Common myeloid progenitor, CD34-positive (primary cell): Measurements from ENCODE around the gene FAM53B.

Experiments used
- CTCF ChIA-PET: fragments of 350-600 bp; sonication (Branson Sonifier 250); formaldehyde crosslinking; loops from one replicate; lab custom pipeline; 2021; ENCODE audit warnings: antibody characterized with exemption; lab: Charles Lee
- POLR2A ChIA-PET: fragments of 350-600 bp; sonication (Branson Sonifier 250); formaldehyde crosslinking; loops from one replicate; lab custom pipeline; 2021; ENCODE audit warnings: antibody characterized with exemption; lab: Charles Lee
- DNase-seq, 3 donors: peaks; one replicate each; pipeline versions ENCODE4 v3.0.0 to v3.0.0-alpha.2; 2013
- H3K27ac ChIP-seq, 2 experiments: 1 replicate in 1 of 2; 2 replicates in 1 of 2; pipeline ENCODE4 v1.7.0; 2013; ENCODE audit warnings: inconsistent platforms in 2 of 2, low read length in 2 of 2, mild to moderate bottlenecking in 2 of 2, low read depth in 1 of 2, moderate library complexity in 1 of 2; ENCODE audit not compliant: severe bottlenecking in 2 of 2, insufficient read depth in 1 of 2, poor library complexity in 1 of 2
- H3K27me3 ChIP-seq, 5 experiments: replicated peaks in 2 of 5; 1 replicate in 3 of 5; 2 replicates in 2 of 5; pipeline versions ENCODE4 v1.6.1 to v1.7.0; 2013; ENCODE audit warnings: low read length in 4 of 5, mild to moderate bottlenecking in 2 of 5, moderate library complexity in 2 of 5, inconsistent platforms in 1 of 5; ENCODE audit not compliant: insufficient read depth in 5 of 5, control insufficient read depth in 4 of 5
- H3K36me3 ChIP-seq, 4 experiments: 1 replicate in 2 of 4; 2 replicates in 2 of 4; pipeline versions ENCODE4 v1.6.1 to v1.7.0; 2013; ENCODE audit warnings: low read length in 3 of 4, control low read depth in 1 of 4, mild to moderate bottlenecking in 1 of 4; ENCODE audit not compliant: control insufficient read depth in 4 of 4, insufficient read depth in 4 of 4
- H3K4me1 ChIP-seq, 4 experiments: 1 replicate in 3 of 4; 2 replicates in 1 of 4; pipeline versions ENCODE4 v1.6.1 to v1.7.1; 2013; ENCODE audit warnings: low read length in 3 of 4, mild to moderate bottlenecking in 3 of 4, control low read depth in 1 of 4, inconsistent platforms in 1 of 4, moderate library complexity in 1 of 4; ENCODE audit not compliant: control insufficient read depth in 4 of 4, insufficient read depth in 4 of 4; ENCODE audit errors: control extremely low read depth in 1 of 4
- H3K4me3 ChIP-seq, 7 experiments: 1 replicate in 4 of 7; 2 replicates in 3 of 7; pipeline versions ENCODE4 v1.5.1 to v1.7.0; 2013; ENCODE audit warnings: mild to moderate bottlenecking in 7 of 7, low read length in 6 of 7, moderate library complexity in 6 of 7, inconsistent platforms in 2 of 7, low read depth in 2 of 7, control low read depth in 1 of 7; ENCODE audit not compliant: insufficient read depth in 4 of 7, control insufficient read depth in 1 of 7; ENCODE audit errors: extremely low read depth in 1 of 7
- H3K9me3 ChIP-seq, 5 experiments: 1 replicate in 4 of 5; 2 replicates in 1 of 5; pipeline versions ENCODE4 v1.6.1 to v1.7.1; 2013; ENCODE audit warnings: low read length in 4 of 5, mild to moderate bottlenecking in 2 of 5, inconsistent platforms in 1 of 5, low read depth in 1 of 5, moderate library complexity in 1 of 5; ENCODE audit not compliant: control insufficient read depth in 4 of 5, insufficient read depth in 2 of 5; ENCODE audit errors: control extremely low read depth in 1 of 5
- WGBS: methylation state at CpG from one replicate; pipeline ENCODE4 v1.1.5; 2013; ENCODE audit not compliant: insufficient coverage; 5-methylcytosine and 5-hydroxymethylcytosine counted together

Gene FAM53B

DNA sequence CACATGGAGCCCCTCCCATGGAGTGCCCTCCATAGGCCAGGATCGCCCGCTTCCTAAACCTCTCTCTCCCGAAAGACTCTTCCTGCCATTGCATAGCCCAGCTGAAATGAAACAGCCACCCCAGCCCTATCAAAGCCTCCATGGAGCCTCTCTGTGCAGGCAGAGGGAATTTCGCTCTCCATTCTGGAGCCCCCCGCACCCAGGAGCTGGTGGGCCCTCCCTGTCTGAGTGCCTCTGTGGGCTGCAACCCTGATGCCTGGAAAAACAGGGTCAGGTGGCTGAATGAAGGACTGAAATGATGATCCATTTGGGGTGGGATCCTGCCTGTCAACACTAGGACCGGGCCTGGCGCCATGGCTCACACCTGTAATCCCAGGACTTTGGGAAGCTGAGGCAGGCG, 106.4 kb downstream of the FAM53B start:
- no peak for DNase-seq
- H3K36me3 ChIP-seq: peaks cover 0 to 12% (median 4%) of the 10 kb centered on the region in 4 experiments
- H3K4me1 ChIP-seq: peaks cover 9 to 61% (median 35%) of the 10 kb centered on the region in 4 experiments
- H3K27me3 ChIP-seq: no peaks in the 10 kb centered on the region
- no peak overlapping the region for H3K27ac ChIP-seq
- POLR2A ChIA-PET: no interaction called here
- H3K9me3 ChIP-seq: peaks cover 0 to 6% (median 0%) of the 10 kb centered on the region in 5 experiments
- CTCF ChIA-PET: interaction anchor here (1.5 to 2.2 kb wide), 3 partner anchors 10 to 111 kb away, joined by 4 to 6 read pairs (median 6); no protein-coding TSS in a partner anchor
- 96% methylated on average over 8 of the region's 8 CpGs for WGBS
- H3K4me3 ChIP-seq: no peak overlapping the region

DNA sequence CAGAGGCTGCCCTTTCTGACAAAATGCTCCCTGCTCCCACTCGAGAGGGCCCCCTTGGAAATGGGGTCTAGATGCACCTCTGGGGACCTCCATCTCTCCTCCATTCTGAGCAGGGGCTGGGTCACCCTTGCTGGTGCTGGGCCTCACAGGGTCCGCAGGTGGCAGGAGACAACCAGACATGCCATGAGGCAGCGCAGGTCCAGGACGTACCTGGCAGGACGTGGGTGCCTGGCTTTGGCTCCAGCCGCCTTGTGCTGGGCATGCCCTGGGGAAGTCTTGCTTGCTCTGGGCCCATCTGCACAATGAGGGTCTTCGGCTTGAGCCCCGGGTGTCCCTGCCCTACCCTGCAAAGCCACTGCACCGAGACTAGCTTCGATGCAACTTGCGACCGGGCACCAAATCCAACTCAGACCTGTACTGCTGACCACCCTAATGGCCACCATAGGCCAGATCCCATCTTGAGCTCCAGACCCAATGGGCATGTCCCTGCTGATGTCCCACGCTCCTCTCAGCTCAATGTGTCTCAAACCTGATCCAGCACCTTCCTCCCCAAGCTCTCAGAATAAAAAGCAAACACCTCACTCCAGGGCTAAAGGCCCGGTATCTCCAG, 107.0 kb downstream of the FAM53B start:
- CTCF ChIA-PET: interaction anchor here (1.3 to 2.2 kb wide), 3 partner anchors 11 to 104 kb away, joined by 3 to 6 read pairs (median 6); no protein-coding TSS in a partner anchor
- no peak overlapping the region for H3K27ac ChIP-seq
- peaks cover 0 to 6% (median 0%) of the 10 kb centered on the region in 5 experiments for H3K9me3 ChIP-seq
- 98% methylated on average over 11 of the region's 14 CpGs for WGBS
- H3K36me3 ChIP-seq: peaks cover 0 to 10% (median 4%) of the 10 kb centered on the region in 4 experiments
- POLR2A ChIA-PET: no interaction called here
- no peak overlapping the region for H3K4me3 ChIP-seq
- no peak for DNase-seq
- H3K27me3 ChIP-seq: no peaks in the 10 kb centered on the region
- H3K4me1 ChIP-seq: peaks cover 9 to 60% (median 34%) of the 10 kb centered on the region in 4 experiments

GRCh38 chr10:124636271-124636995, 107.7 kb downstream of the FAM53B start:
- DNase-seq: no peak
- no peak overlapping the region for H3K27ac ChIP-seq
- peaks cover 7 to 54% (median 28%) of the 10 kb centered on the region in 4 experiments for H3K4me1 ChIP-seq

DNA sequence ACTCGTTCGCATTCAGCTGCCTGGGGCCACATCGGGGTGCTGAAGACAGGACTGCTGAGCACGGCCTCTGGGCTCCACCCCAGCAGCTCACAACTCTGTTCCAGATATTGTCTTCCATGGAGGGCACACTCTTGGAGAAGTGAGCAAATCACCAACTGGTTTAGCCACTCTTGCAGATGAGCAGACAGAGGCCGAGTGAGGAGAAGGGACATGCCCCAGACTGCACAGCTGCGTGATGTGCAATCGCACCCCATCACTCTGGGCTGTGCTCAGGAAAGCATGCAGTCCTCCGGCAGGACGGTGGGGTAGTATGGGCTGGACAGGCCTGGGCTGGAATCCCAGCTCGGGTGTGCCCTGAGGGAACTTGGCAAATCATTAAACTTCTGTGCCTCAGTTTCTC, 111.6 kb downstream of the FAM53B start:
- CTCF ChIA-PET: interaction anchor here (0.6 to 4.7 kb wide), 19 partner anchors 10 to 122 kb away, joined by 3 to 35 read pairs (median 3); no protein-coding TSS in a partner anchor
- POLR2A ChIA-PET: no interaction called here
- Histone ChIP-seq H3K27ac (no peak overlapping the region), H3K4me3 (no peak overlapping the region), H3K27me3 (no peaks in the 10 kb centered on the region), H3K4me1 (peaks cover 2 to 49% (median 30%) of the 10 kb centered on the region in 4 experiments), H3K36me3 (peaks cover 0 to 11% (median 4%) of the 10 kb centered on the region in 4 experiments), H3K9me3 (peaks cover 0 to 6% (median 0%) of the 10 kb centered on the region in 5 experiments)
- DNase-seq: no peak
- 98% methylated on average over 9 of the region's 10 CpGs for WGBS

More at GRCh38 chr10:124636271-124636995, 107.7 kb downstream of the FAM53B start:
- H3K27me3 ChIP-seq: no peaks in the 10 kb centered on the region
- WGBS: 78% methylated on average over 18 of the region's 19 CpGs
- POLR2A ChIA-PET: no interaction called here
- CTCF ChIA-PET: interaction anchor here (0.6 to 2.2 kb wide), 4 partner anchors 13 to 105 kb away, joined by 3 to 6 read pairs (median 3); no protein-coding TSS in a partner anchor
- peaks cover 0 to 14% (median 4%) of the 10 kb centered on the region in 4 experiments for H3K36me3 ChIP-seq
- peaks cover 0 to 6% (median 0%) of the 10 kb centered on the region in 5 experiments for H3K9me3 ChIP-seq
- H3K4me3 ChIP-seq: no peak overlapping the region

- Histone ChIP-seq H3K27me3 (no peaks in the 10 kb centered on the region), H3K27ac (no peak overlapping the region), H3K4me3 (no peak overlapping the region), H3K36me3 (peaks cover 0 to 11% (median 4%) of the 10 kb centered on the region in 4 experiments), H3K9me3 (peaks cover 0 to 6% (median 0%) of the 10 kb centered on the region in 5 experiments), H3K4me1 (peaks cover 2 to 49% (median 32%) of the 10 kb centered on the region in 4 experiments)
- CTCF ChIA-PET: interaction anchor here (0.6 to 4.7 kb wide), 18 partner anchors 9 to 122 kb away, joined by 3 to 35 read pairs (median 3); no protein-coding TSS in a partner anchor
- POLR2A ChIA-PET: no interaction called here
- 92% methylated on average over 19 of the region's 19 CpGs for WGBS
- DNase-seq: peak; percentile 40 to 52 (median 52)
These were observed 112.1 kb downstream of the FAM53B start for GRCh38 chr10:124632064-124632531.

GRCh38 chr10:124630551-124630950, 113.6 kb downstream of the FAM53B start:
- H3K4me1 ChIP-seq: peaks cover 2 to 49% (median 37%) of the 10 kb centered on the region in 4 experiments
- H3K27me3 ChIP-seq: no peaks in the 10 kb centered on the region
- DNase-seq: no peak
- no peak overlapping the region for H3K4me3 ChIP-seq
- 100% methylated on average over 5 of the region's 5 CpGs for WGBS
- CTCF ChIA-PET: interaction anchor here (0.8 to 4.7 kb wide), 4 partner anchors 9 to 111 kb away, joined by 3 to 35 read pairs (median 5); no protein-coding TSS in a partner anchor
- peaks cover 0 to 10% (median 4%) of the 10 kb centered on the region in 4 experiments for H3K36me3 ChIP-seq
- H3K9me3 ChIP-seq: peaks cover 0 to 6% (median 0%) of the 10 kb centered on the region in 5 experiments
- POLR2A ChIA-PET: no interaction called here
- H3K27ac ChIP-seq: no peak overlapping the region
